HG03135 (cell line): Measurements from ENCODE around the gene PCOLCE2.
"Not testable (repeated sequence)": the region's sequence is repeated elsewhere in the genome, so short reads cannot be mapped to it uniquely, and the experiment has no call there.

ENCODE experiments used
- ATAC-seq: cut with Tn5 transposase; IDR thresholded peaks from one replicate; pipeline ENCODE4 v1.9.1; 2021; ENCODE audit warnings: mild to moderate bottlenecking, moderate library complexity; ENCODE audit not compliant: unreplicated experiment

Gene PCOLCE2

DNA sequence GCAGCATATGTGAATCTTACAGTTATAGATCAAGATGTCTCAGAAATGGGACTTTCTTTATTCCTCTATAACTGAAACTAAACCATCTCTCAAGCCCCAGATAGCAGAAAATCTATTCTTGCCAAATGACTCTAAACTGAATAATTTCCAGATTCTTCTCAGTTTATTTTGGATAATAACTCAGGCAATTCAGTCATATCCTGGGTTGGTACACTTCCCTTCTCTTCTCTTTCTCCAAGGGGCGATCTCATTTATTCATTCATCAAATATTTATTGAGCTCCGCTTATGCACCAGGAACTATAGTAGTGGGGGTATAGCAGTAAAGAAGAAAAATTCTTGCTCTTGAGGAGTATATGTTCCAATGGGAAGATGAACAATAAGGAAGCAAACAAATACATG, 13.5 kb upstream of the PCOLCE2 start:
- ATAC-seq, result no peak

DNA sequence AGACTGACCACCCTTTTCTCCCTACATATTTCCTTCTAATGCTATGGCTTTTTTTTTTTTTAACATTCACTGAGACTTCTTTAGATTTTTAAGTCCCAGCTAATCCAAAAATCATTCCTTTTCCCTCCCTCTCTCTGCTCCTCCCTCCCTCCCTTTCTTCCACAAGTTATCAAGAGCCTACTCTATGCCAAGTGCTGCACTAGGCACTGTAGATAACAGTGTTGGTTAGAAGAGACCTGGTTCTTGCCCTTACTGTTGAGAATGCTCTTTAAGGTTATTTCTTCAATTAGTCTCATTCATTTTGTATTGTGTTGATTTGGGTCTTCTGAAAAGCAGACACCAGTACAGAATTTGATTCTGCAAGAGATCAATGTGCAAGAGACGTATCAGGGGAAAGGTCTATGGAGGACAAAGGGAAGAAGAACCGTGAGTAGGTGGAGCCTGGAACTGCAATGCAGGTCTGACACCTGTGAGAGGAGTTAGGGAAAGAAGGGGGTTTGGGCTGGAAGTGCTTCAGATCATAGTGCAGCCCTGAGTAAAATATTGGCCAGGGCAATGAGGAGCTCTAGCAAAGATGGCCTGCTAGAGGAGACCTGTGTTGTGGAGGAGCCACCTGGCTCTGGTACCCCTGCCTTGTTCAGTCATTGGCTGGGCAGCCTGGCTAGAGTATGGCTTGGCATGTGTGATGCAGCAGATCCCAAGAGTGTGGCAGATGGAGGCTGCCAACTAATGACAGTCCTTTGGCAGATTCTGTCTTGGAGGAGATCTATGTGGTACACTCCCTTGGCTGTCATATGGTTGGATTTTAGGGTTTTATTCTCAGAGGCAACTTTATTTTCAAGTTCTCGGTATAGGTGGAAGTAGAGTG, 9.7 kb upstream of the PCOLCE2 start:
- ATAC-seq, result no peak

DNA sequence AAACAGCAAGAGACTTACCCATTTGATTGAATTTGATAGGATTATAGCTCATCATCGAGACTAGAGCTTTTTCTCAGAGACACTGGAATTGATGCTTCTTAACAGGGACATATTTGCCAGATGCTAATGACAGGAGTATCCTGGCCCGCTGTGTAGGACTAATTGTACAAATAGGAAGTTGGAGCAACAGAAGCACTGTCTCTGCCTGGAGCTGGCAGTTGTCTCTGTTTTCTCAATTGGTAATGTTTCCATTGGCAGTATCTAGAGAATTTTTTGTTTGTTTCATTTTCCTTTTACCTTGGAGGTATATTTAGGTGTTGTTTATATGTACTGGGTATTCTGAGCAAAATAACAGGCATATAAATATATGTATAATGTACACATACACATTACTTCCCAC, 8.9 kb upstream of the PCOLCE2 start:
- no peak for ATAC-seq

DNA sequence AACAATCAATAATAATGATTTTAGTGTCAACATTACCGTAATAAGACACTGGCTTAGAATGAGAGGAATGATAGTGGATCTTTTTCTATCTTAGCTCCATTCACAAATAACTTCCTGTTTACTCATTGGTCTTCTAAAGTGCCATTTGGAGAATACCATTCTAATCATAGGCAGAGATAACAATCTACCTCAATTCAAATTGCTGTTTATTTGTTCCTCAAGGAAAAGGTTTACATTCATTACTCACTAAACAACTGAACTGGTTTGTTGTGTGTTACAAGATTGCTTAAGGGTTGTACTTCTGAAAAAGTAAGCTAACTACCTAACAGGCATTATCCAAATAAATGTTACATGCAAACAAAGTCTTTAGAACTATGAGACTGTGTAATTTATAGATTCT, 8.1 kb upstream of the PCOLCE2 start:
- no peak for ATAC-seq

DNA sequence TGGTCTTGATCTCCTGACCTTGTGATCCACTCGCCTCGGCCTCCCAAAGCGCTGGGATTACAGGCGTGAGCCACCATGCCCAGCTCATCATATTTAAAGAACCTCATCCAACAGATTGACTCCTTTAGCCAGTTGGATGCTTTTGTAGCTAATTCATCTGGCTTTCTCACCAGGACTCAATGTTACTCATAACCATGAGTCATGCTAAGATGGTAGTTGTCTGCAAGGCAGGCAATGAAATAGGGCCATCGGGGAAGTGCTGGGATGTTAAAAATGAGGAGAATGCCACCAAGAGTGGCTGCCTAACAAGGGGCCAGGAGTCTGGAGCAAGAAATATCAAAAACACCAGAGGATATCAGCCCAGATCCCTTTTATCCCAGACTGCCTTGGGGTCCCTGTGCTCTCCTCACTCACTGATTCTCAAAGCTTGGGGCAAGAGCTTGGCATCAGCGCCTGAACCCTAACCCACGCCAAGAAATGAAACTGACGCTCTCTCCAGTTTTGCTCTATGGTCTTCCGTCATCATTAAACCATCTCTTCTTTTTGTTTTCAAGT, 7.4 kb upstream of the PCOLCE2 start:
- no peak for ATAC-seq

DNA sequence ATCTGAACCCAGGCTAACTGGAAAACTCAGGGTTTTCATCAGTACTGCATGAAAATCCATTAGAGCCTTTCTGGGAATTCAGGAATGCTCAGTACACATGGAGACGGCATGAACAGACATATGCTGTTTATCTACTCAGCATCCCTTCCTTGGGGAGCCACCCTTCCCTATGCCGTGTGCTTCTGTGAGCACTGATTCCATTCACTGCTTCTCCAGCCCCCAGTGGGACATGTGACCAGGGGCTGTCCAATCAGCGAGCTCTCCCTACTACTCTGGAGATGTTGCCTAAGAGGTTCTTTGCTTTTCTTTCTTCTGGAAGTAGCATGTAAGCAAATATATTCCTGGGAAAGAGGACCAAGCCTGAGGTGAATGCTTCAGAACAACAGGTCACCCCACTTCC, 5.6 kb upstream of the PCOLCE2 start:
- ATAC-seq, result no peak

DNA sequence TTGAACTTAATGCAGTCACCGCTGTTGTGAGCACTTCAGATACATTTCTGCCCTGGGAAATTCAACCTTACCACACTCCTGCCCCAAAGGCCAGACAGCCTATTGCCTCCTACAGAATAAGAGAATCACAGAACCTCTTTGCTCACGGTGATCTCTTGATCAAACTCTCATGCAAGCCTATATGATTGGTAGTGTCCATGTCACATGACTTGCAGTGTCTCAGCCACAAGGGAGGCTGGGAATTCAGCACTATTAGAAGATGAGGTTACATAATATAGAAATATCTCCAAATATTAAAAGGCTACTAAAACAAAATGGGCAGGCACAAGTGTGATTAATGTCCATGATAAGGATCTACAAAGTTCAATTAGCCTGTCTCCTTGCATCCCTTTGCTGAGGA, 3.8 kb upstream of the PCOLCE2 start:
- ATAC-seq, result no peak

DNA sequence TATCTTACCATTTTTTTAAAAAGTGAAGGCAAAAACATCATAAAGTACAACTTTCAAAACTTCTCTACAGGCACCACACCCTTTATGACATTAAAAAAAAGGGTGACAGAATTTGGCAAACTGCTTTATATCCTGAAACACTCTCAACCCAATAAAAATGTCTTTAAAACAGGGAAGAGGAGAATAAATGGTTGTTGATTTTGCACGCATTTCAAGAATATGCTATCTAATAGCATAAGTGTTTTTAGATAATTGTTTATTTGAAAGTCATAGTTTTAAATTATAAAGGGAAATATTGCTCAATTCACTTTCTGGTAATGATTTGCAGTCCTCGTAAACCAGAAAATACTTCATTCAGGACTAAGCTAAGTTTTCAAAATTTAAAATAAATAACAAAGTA, 1.7 kb upstream of the PCOLCE2 start:
- no peak for ATAC-seq

DNA sequence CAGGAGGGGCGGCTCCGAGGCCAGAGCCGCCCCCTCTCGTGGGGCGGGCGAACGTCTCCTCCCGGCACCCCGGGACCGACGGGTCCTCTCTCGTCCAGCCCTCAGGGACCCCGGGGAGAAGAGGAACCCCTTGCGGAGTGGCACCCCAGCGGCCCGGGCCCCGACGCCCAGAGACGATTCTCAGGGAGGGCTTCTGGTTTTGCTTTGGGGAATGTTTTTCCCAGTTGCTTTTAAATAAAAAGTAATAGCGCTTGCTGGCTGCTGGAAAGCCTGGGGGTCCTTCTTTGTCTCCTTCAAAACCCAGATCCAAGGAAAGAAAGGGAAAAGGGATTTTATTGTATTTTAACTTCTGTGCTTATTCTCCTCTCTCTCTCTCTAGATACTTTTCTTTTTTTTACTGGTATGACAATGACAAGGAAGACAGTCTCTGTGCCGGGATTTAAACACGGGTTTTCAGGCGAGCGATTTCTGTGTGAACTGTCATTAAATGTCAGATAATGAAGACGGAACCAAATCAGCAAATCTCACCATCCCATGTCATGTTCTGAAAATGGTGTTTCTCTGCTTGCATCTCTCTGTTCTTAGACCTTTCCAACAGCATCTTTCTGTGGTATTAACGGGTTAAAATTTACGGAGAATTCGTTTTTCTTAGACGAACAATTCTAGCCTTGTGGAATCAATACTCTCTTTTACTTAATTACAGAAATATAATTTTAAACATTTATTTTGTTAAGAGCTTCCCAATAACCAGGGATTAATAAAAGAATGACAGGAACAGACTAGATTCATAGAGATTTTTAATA, 530 bp upstream of the PCOLCE2 start:
- ATAC-seq, result no peak

DNA sequence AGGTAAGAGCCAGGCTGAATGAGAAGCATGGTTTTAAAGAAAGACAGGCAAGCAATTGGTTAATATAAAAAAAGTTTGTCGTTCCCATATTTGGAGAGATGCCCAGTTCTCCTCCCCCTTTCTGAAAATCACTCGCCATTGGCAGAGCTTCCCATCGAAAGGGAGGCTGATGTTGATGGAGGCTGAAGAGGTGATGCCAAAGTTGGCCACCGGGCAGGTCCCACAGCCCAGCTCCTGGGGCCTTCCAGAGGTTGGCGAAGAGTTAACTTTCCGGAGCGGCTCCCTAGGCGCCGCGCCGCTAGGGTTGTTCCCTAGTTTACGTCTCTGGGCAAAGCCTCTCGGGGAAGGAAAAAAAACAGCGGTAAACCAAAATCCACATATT, 793 bp downstream of the PCOLCE2 start:
- no peak for ATAC-seq

DNA sequence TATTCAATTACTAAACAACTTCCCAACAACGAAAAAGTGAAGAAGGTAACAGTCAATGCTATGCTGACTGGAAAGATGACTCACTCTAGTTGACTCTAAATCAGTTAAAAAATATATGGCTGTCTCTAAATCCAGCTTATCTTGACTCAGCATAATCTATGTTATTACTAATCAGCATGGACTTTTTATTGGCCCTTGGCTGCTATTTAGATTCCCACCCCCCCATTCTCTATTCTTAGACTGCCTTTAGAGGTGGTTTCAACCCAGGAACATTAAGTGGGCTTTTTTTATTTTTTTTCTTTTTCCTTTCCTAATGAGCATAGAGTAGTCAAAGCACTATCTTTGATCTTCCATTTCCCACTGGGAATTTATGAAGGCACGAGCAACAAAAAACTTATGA, 1.9 kb downstream of the PCOLCE2 start:
- ATAC-seq, result no peak

DNA sequence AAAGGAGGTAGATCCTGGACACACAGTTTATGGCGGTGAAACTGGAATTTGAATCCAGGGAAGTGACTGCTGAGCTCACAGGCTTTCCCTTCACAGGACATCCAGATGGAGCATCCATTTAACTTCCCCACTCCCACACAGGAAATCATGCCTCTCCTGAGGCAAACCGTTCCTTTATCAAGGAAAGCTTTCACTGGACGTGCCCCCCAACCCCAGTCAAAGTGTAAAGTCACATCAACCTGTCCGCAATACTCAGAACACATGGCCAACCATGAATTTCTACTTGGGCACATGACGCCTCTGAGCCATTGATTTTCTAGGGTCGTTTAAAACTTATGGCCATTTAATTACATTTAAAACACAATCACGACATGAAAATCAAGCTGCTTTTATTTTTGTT, 2.9 kb downstream of the PCOLCE2 start:
- ATAC-seq, result no peak

DNA sequence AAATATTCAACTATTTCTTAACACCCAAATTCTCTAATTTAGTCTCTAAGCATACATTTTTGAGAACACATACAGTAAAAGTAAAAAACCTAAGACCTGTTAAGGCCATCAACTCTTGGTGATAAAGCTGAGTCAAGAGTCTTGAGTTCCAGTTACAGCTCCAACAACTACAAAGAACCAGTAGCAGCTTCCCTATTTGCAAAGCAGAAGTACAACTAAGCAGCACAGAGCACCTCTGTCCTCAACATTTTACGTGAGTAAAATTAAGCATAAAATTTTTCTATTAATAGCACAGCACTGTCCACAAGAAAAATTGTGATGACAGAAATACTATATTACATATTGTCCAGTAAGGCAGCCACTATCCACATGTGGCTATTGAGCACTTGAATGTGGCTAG, 4.4 kb downstream of the PCOLCE2 start:
- no peak for ATAC-seq

DNA sequence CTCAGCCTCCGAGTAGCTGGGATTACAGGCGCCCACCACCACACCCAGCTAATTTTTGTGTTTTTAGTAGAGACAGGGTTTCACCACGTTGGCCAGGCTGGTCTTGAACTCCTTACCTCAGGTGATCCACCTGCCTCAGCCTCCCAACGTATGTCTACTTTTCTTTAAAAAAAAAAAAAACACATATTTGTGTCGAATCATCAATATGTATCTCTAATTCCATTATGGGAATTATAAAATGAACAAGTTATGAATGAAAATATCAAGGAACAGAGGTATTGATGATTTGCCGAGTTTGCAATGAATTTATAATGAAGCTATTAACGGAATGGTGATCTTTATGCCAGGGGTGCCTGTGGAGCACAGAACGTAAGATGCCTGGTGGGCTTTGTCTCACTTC, 5.3 kb downstream of the PCOLCE2 start:
- ATAC-seq, result not testable (repeated sequence)

DNA sequence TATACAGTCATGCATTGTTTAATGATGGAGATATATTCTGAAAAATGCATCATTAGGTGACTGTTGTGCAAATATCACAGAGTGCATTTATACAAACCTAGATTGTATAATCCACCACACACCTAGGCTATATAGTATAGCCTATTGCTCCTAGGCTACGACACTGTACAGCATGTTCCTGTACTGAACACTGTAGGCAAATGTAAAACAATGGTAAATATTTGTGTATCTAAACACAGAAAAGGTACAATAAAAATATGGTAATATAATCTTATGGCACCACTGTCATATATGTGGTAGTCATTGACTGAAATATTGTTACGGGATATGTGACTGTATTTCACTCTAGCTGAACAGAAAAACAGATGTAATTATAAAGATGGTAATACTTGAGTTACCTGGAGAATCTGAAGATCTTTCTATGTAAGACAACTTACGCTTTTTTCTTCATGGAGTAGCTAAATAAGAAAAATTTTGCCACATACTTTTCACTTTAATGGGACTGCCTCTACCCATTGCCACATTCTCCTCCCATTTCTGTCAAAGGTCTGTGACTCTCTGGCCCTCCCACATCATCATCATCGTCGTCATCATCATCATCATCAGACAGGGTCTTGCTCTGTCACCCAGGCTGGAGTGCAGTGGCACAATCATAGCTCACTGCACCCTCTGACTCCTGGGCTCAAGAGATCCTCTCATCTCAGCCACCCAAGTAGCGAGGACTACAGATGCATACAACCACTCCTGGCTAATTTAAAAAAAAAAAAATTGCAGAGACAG, 7.2 kb downstream of the PCOLCE2 start:
- no peak for ATAC-seq

DNA sequence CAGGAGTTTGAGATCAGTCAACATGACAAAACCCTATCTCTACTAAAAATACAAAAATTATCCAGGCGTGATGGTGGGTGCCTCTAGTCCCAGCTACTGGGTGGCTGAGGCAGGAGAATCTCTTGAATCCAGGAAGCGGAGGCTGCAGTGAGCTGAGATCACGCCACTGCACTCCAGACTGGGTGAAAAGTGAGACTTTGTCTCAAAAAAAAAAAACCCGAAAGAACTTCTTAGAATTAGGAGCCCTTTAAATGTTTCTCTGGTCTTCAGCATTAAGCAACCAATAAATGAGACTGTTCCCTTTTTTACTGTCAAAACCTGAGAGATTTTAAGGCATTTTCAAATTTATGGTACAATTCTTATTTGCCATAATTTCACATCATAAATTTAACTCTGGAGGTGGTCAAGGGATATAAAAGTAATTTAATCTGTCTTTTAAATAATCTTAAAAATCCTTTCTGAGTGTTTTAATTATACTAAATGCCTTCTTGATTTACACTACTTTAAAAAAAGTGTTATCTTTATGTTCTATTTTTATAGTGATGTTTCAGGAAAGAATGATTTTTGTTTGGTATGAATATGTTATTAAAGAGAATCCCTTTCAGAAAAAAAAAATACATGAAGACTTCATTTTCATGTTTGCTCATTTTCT, 10.1 kb downstream of the PCOLCE2 start:
- no peak for ATAC-seq

DNA sequence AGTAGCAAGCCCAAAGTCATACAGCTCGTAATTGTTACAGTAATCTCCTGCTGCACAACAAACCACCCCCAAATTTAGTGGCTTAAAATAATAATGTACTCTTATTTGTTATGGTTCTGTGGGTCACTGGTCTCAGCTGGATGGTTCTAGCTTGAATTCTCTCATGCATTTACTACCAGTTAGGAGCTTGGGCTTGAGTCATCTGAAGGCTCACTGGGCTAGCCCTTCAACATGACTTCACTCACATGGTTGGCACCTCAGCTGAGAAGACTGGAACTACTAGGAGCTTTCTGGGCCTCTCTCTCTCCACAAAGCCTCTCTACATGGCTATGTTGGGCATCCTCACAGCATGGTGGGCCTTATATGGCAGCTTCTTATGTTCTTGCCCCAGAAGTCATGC, 12.5 kb downstream of the PCOLCE2 start:
- ATAC-seq, result no peak

DNA sequence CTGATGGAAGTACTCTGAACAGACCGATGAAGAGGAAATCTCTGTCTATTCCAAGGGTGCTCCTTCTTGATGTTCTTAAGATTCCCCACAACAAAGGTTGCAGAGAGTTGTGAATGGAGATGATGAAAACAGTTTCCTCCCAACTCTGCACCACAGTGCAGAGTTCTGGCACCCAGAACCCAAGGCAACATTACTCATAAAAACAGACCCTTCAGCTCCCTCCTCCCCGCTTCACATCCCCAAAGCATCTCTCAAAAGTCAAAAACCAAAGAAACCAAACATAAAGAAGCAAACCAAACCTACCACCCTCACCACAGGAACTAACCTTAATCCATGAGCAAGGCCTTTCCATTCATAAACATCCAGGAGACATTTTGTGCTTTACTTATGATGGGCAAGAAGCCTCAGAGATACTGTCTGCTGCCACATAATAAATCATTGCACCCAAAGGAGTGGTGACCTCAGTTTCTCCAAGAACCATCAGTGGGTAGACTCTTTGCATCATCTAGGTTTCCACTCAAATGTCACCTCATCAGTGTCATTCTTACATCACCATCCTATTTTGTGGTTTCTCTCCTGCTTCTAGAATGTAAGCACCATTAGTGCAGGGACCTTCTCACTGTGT, 13.2 kb downstream of the PCOLCE2 start:
- ATAC-seq, result no peak

DNA sequence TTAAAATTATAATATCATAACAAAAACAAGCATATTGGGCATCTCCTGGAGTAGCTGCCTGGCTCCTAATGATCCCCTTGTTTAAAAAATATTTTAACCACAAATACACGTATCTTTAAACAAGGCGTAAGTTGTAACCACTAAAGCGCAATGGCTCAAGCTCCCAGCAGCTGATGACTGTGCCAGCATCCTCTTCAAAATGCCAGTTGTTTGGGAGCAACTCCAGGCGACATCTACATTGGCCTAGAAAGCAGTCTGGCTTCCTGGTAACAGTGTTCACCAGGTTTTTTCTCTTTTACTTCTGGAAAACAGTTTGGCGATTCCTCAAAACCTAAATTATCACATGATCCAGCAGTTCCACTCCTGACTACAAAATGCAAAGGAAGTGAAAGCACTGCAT, 13.8 kb downstream of the PCOLCE2 start:
- no peak for ATAC-seq

DNA sequence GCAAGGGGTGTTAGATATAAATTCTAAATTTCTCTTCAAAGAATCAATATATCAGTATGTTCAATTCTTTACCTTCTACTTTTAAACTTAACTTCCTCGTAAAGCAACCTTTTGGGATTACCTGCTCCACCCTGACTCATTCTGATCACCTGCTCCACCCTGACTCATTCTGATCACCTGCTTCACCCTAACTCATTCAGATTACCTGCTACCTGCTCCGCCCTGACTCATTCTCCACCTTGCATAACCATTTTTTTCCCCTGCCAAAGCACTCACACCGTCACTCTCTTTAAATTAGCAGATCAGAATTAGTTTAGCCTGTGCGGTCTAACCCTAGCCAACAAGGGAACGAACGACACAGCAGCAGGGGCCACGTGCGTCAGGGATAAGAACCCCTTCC, 20.5 kb downstream of the PCOLCE2 start:
- not testable (repeated sequence) for ATAC-seq
